LNCaP clone FGC (cell line): ENCODE results near the gene UQCC2.

Experiments
- DNase-seq: peaks from one replicate; pipeline ENCODE4 v3.0.0-alpha.2; 2011; ENCODE audit warnings: low read depth
- H3K4me3 ChIP-seq: 2 replicates; pipeline ENCODE4 v1.5.1; 2011; ENCODE audit warnings: mild to moderate bottlenecking, low read depth, low read length, control low read depth
- CTCF ChIP-seq: IDR thresholded peaks from 2 replicates; pipeline ENCODE4 v1.5.1; 2012; ENCODE audit warnings: mild to moderate bottlenecking; ENCODE audit not compliant: control insufficient read depth, insufficient read depth; ENCODE audit errors: extremely low read depth

The UQCC2 gene

GRCh38 chr6:33721508-33721907, 10.0 kb upstream of the UQCC2 start:
- DNase-seq: peak; percentile 81
- H3K4me3 ChIP-seq: no peak overlapping the region
- no peak for TF ChIP-seq CTCF

- DNase-seq: no peak
- no peak overlapping the region for H3K4me3 ChIP-seq
- TF ChIP-seq CTCF: no peak
Measured at GRCh38 chr6:33720998-33721397, 9.5 kb upstream of the UQCC2 start.

DNA sequence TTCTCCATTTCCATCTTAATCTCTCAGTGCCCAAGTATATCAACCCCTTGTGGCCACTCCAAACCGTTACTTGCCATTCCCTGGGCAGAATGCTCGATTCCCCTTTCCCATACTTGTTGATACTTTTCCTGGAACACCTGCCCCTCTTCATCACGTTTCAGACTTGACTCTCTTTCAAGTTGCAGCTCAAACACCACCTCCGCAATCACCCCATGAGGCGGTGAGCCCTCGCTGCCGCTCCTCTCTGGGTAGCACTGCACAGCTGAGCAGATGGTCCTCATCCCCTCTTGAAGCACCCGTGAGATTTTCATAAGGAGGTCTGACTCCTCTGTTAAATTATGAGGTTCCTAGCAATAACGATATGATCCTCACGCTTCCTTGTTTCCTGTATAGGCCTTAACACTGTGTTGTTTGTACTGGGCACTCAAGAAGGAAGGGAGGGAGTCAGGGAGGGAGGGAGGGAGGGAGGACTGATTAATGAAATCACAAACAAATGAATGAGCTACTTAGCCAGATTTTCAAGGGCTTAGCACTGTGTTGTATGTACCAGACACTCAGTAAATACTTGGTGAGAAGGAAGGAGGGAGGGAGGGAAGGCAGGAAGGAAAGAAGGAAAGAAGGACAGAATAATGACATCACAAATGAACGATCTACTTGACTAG, 8.0 kb upstream of the UQCC2 start:
- no peak for DNase-seq
- no peak overlapping the region for H3K4me3 ChIP-seq
- no peak for TF ChIP-seq CTCF

DNA sequence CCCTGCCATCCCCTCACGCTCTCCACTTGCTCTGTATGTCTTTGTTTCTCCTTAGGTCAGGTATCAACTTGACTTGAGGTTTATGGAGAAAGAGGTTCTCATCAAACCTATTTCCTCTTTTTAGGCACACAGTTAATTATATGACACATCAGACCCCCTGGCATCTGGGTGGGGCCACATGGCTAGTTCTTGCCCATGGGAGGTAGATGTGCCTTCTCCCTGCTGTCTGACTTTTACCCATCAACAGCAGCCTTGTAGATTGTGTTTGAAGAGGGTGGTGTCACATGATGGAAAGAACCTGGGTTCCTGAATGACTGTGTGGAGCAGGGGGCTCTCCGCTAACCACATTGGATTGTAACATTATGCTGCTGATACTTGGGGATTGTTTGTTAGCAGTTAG, 7.2 kb upstream of the UQCC2 start:
- no peak overlapping the region for H3K4me3 ChIP-seq
- no peak for DNase-seq
- TF ChIP-seq CTCF: no peak

GRCh38 chr6:33717934-33718455, 6.5 kb upstream of the UQCC2 start:
- no peak for DNase-seq
- no peak overlapping the region for H3K4me3 ChIP-seq
- no peak for TF ChIP-seq CTCF

DNA sequence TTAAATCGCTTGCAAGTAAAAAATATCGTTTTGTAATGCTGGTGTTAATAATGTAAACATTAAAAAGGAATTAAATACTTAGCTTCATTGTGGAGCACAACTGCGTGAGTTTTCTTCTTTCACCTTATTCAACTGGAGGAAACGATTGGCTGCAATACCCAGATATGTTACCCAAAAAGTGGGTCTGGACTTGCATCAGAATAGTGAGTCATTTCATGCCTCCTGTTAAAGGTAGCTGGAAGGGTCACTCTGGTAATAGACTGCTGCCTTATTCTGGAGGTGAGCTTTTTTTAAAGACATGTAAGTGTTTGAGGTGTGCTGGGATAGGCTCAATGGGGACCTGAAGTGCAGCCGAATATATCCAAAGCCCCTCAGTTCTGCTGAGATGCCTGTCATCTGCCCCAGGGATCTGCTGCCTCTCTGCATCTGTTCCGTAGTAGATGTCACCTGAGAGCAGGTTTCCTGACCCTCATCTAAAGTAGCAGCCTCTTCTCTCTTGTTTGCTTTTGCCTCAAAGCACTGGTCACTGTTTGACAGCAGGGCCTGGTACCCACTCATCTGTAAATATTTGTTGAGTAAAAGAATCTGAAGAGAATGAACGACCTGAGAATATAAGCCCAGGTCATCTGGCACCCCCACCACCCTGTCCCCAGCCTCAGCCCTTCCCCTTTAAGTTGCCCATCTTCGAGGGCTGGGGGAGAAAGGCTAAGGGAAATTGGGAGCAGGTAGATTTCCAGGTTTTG, 5.6 kb upstream of the UQCC2 start:
- H3K4me3 ChIP-seq: no peak overlapping the region
- TF ChIP-seq CTCF: no peak
- DNase-seq: peak; percentile 87
